Activated CD4-positive, alpha-beta T cell treated with anti-CD3 and anti-CD28 coated beads, Interleukin-2, Interleukin-6, amounts not matched to agents 100 ng/mL and 50 ng/mL, durations not matched to agents 16 hours and 8 hours (primary cell): ENCODE results near the gene PBX1.
A peak's percentile ranks its signal among the peaks of the same experiment; 100 is the strongest.

Source experiments
- DNase-seq: peaks from one replicate; pipeline ENCODE4 v3.0.0-alpha.2; 2020

PBX1 gene

DNA sequence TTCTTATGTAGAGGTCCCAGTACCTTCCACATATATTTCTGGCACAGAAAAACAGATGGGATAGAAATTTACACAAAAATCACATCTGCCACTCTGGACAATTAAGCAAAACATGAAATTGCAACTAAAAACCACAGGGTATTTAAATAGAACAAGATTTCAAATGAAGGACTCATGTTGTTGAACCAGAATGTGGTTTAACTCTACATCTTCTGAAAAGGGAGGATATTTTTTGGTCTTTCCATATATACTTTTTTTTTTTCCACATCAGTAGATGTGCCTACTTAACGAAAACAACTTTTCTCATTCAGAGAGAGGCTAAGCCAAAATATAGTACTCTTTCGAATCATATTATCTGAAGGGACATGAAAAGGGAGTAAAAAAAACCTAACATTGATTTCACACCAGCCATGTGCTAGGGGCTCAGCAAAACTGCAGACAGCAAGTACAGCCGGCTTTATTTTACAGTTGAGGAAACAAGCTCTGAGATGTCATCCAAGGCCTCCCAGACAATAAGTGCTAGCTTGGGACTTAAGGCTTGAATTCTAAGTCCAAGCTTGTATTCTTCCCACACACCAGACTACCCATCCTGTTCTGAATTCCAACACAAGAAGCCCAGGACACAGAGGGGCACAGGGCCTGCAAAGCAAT is 208.9 kb downstream of the PBX1 start:
- no peak for DNase-seq

GRCh38 chr1:164768619-164769018 is 209.6 kb downstream of the PBX1 start:
- DNase-seq: no peak

GRCh38 chr1:164769486-164770130 is 210.6 kb downstream of the PBX1 start:
- DNase-seq: no peak

DNA sequence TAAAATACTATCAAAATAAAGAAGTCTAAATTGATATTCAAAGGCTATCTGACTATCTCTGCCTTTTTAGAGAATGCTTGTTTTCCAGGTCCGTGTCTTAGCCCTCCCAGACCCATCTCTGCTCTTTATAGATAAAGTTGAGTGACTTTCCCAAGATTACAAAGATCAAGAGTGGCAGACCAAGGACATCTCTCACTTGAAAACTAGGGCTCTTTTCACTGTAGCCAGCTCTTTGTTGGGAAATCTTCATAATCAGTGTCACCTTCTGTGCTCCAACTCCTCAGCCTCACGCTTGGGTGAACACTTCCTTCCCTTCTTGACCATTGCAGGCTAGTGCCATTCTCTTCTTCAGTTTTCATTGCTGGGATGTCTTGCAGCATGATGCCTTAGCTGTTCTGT is 211.1 kb downstream of the PBX1 start:
- DNase-seq: no peak

DNA sequence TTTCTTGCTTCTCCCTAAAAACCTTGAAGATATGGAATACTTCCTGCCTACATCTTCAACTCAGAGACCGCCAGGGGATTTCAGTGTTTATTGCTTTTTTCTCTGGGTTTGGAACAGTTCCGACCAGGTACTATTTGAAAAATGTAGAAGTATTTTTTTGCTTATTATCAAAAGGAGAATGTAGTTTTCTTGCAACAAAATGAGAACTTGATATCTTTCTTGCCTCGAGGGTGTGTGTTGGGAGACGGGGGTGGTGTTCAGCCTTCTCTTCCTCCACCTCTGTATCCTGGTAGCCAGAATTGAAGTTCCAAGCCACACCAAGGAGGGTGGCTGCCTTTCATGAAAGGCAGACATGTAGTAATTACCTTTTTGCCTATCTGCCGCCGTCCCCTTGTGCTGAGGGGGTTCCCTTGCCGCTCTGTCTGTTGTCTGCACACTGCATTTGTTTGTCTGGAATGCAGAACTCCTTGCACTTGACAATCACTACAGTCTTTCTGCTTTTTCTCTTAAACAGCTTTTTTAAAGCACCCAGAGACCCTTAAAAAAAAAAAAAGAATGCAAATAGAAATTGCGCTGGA is 212.1 kb downstream of the PBX1 start:
- DNase-seq: no peak

DNA sequence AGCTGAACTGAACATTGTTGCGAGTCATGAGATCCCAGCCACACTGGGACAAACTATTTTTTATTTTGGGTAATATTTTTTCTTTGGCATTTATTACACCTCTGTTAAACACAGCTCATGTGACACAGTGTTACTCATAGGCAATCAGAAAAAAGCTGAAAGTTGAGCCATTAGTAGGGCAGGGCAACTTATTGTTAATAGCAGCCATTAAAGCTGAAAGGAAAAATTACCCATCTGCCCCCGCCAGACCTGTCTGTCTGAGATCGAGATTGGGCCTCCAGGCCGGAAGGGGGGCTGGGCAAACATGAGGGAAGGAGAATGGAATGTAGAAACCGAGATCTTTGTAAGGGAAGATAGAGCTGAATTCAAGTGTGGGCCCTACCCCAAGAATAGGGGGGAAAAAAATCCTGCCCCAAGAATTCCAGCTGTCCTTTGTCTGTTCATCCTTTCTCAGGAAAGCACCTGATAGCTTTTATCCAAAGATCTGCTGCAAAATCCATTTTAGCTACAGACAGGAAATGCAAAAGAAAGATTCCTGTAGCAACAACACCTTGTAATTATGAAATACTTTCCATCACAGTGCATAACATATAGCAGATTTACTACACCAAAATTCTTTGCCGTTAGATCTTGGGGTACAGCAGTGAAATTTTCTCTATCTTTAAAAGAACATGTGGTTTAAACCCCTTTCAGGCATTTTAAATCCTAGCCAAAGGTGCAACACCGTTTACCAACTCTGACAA is 212.8 kb downstream of the PBX1 start:
- DNase-seq: no peak

DNA sequence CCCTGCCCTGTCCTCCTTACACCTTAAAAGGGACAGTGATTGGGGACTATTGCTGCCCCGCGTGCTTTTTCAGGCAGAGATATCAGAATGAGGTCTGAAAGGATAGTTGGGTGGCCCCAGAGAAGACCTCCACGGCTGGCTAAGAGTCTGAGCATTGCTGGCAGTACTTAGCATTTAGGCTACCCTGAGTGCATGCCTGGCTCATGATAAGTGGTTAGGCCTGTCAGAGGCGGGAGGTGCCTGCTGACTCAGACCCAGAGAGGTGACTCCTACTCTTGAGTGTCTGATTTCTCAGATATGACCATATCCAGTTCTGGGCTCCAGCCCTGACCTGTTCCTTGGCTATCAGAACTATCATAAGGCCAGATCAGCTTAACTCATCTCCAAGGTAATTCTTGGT is 213.7 kb downstream of the PBX1 start:
- peak; percentile 41 for DNase-seq

DNA sequence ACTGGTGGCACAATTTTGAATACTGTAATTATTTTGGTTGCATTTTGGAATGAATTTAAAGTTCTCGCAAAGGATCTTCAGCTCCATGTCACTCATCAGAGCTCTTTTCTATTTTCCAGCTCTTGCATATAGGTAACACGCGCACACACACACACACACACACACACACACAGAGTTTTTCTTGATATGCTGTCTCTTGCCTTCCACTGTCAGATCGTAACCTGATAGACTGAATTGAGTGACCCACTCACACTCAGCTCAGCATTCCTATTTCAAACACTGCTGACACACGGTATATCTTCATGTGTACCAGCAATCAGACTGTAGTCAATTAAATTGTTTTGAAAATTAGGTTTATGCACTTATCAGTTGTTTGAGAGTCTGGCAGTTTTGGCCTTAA is 214.1 kb downstream of the PBX1 start:
- no peak for DNase-seq

- DNase-seq: no peak
Observed at GRCh38 chr1:164774413-164774812, 215.4 kb downstream of the PBX1 start.

DNA sequence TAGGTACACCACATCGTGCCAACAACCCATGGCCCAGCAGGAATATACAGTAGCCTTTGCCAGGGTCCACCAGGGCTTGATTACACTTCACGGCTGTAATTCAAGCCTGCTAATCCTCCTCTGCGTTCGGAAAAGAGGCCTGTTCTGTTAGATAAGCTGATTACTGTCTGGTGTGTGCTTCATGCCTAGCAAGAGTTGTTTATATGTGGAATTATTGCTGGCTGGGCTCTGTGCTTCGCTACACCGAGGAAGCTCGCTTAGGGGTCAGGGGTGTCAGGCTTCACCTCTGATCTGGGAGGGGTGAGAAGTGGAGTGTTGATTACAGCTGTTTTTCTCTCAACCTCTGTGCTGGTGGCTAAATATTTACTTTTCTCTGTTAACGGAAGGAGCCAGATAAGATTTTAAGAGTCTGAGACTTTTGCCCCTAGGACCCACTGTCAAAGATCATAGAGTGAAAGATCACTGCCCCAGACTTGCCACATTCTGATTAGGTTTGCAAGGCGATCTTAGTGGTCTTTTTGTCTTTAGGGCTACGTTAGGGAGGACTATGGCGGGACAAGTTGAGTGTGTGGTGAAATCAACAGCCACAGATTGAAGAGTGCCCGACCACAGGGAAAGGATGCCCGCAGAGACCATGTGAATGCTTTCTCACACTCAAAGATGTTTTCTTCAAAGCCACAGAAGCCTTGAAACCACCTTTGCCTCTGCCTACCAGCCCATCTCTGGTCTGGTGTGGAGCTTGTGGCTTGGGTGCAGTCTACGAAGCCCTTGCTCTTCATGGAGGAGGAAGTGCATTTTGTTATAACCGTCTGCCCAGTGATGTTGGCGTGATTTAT is 216.1 kb downstream of the PBX1 start:
- DNase-seq: no peak

DNA sequence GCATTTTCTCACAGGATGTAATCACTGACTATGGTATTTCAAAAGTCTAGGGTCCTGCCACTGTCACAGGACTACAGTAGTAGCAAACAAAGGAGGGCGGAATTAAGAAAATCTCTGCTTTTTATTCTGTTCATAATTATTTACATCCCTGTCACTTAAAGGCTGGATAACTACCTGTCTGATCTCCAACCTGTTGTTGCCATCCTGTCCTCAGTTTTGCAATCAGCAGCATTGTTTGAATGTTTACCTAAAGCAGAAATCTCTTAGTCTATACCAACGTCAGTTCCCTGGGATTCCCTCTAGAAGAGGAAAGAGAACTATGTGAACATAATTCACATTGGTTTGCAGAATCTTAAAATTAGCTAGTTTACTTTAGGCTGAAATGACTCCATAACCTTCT is 218.5 kb downstream of the PBX1 start:
- no peak for DNase-seq

DNA sequence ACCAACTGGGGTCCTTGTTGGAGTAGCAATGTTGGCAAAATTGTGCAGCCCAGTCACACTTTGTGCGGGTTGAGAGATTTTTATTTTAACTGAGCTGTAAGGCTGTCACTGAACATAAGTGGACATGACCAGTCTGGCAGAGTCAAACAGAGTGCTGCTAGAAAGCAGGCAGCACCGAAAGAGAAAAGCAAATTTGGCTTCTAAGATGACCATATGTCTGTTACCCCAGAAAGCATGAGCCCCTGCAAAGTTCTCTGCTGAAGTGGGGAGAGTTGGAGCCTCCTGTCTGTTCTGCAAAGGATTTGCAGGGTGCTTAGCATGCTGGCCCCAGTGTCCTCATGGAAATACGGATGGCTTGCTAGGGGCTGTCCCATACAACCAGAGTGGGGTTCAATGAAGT is 220.4 kb downstream of the PBX1 start:
- no peak for DNase-seq

- no peak for DNase-seq
Observed at GRCh38 chr1:164780111-164780812, 221.3 kb downstream of the PBX1 start.

DNA sequence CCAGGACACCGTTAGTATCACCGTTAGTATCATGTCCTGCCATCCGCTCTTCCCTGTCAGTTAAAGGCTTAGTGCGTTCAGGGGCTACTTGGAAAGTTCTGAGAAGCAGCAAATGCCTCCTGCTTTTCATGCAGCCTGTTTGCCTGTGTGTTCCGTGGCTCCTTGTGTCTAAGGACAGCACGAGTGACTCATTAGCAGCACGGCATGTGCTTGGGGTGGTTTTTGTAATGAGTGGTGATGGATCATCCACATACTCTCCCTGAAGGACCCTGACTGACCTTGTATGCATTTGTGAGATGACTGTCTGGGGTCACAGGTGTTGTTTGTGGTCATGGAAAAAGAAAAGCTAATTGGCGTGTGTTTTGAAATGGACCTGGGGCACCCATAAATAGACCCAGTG is 221.9 kb downstream of the PBX1 start:
- DNase-seq: no peak

GRCh38 chr1:164781972-164782371 is 223.0 kb downstream of the PBX1 start:
- DNase-seq: no peak

DNA sequence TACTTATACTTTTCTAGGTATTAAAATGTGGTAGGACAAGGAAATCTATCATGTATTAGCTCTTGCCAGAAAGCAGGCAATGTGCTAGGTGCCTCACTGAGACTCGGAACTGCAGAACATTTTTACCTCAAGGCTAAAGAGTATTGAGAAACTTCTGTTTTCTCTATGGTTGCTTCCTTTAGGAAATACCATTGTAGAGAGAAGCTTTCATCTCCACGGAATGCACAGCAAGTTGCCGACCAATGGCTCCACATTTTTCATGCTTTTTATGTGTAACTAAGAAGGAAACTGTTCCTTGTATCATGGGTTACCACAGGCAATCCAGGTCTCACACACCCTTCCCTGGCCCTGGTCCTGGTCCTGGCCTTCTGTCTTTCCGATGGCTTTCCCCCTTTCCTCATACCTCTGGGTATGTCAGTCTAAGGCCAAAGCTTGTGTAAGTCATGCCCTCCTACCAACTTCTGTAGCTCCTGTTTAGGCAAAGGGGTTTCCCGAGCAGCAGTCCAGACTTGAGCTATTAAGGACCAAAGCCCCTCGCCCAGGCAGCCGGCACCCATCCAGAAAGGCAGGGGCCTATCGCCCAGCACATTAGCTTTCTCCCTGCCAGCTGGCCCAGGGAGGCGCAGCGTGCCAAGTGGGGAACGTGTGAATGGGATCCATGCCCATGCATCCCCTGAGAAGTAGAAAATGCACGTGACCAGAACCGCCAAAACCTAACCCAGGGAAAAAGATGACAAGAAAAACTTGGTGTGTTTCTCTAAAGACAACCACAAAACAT is 225.0 kb downstream of the PBX1 start:
- no peak for DNase-seq

DNA sequence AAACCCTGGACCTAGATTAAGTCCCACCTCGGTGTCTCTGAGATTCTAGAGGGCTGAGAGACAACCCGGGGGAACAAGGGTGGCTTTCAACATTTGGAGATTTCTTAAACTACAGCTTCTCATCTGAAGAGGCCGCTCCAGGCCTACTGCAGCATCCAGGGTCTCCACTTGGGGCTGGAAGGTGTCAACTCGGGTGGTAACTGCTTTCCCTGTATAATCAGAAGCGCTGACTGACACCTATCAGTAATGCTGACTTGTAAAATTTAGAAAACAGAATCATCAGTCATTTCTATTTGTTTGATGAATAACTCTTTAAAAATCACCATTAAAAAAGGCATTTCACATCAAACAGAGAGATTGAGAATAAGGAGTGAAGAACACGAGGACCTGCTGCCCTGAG is 226.0 kb downstream of the PBX1 start:
- no peak for DNase-seq

DNA sequence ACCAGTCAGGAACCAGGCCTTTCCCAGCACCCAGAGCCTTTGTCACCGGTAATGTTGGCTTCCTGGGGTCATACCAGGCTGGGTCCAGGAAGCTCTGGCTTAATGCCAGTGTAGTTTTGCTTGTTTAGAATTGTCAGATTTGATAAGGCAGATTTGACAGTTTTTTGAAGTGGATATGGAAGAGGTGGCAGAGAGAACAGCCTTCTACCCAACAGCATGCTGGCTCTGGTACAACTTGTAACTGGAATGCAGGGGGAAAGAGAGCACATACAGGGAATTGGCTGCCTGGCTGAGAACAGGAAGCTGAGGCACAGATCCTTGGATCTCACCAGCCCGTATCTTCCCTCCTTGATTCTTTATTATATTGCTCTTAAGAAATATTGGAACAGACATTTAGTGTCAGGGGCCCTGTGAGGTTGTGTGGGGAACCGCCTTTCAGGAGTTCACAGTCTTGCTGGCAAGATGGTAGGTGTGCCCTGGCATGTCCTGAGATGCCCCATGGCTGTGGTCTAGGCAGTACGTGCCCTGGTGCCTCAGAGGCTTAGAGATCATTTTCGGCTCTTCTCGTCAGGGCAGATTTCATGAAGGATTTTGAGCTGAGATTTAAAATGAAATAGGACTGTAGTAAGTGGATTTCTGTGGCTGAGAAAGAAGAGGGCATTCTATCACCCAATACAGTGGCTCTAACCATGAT is 227.0 kb downstream of the PBX1 start:
- DNase-seq: no peak

DNA sequence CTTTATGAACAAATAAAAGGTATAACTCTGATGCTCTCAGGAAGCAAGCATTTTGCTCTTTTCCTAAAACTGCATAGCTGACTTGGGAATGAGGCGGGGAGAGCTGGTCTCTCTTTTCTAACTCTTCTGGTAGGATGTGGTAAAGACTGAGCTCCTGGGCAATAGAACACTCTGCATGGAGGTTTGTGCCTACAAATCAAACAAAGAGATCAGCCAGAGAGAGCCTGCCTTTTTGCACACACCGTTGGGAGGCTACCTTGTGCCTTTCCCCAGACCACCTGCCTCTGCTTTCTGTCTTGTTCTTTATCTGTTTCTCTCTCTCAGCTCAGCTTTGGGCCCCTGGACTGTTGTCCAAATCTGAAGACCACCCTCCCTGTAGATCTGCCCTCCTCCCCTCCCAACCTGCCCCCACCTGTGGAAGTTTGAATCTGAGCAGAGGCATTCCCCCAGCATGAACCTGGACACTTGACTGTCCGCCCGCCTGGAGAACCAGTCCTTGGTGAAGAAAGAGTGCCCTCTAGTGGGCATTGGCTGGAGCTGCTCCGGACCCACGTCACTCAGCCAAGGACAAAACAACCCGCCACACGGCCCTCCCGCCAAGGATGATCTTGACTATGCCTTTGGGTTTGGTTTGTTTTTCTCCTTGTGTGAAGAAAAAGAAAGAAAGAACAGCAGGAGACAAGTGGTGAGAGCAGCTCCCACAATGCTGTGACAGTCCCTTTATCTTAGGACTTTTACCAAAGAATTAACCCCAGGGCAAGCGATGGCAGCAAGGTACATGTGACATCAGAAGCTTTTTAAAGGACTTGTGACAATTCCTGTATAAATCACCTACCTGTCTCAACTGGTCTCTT is 228.2 kb downstream of the PBX1 start:
- DNase-seq: peak; percentile 76

DNA sequence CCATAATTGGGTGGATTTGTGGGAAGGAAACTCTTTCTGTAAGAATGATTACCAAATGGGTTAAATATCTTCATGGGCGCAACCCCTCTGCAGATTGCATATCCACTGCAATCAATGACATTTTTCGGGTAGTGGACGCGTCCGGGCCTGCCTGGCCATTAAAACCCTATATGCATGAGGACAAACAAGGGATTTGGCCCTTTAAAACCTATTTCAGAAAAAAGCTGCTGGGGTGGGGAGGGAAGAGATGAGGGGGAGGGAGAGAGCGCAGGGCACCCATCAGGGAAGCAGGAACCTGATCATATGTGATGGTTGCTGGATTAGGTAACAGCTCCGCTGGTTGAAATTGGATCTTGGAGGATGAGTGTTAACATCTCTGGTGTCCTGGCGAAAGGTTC is 228.8 kb downstream of the PBX1 start:
- DNase-seq: no peak
